Calu3 (cell line): ENCODE data around the gene AUH. TPM values are rescaled to one million over a fixed set of nuclear protein-coding genes. Genes with fewer than 3 reads are reported as not detected.

Experiments
- BruUV-seq: library from RNA; stranded (reverse); fragments of 400-500 nt; replicated peaks from 2 replicates; lab custom pipeline; 2021; lab: Mats Ljungman, UMichigan
- CTCF ChIA-PET: fragments of 300-600 bp; sonication (Branson Sonifier 250); formaldehyde crosslinking; loops from one replicate; lab custom pipeline; 2022; ENCODE audit warnings: antibody characterized with exemption; lab: Charles Lee
- DNase-seq: peaks from one replicate; pipeline ENCODE4 v3.0.0; 2022
- H3K27ac Mint-ChIP-seq: one replicate; pipeline ENCODE4 v1.8.0; 2022; ENCODE audit warnings: mixed read lengths; ENCODE audit not compliant: unreplicated experiment
- H3K27me3 Mint-ChIP-seq: one replicate; pipeline ENCODE4 v1.8.0; 2022; ENCODE audit warnings: mixed read lengths; ENCODE audit not compliant: unreplicated experiment
- H3K36me3 Mint-ChIP-seq: one replicate; pipeline ENCODE4 v1.8.0; 2022; ENCODE audit warnings: mild to moderate bottlenecking, moderate library complexity, mixed read lengths; ENCODE audit not compliant: insufficient read depth, unreplicated experiment
- H3K4me1 Mint-ChIP-seq: one replicate; pipeline ENCODE4 v1.8.0; 2022; ENCODE audit warnings: mild to moderate bottlenecking, low read depth, mixed read lengths; ENCODE audit not compliant: unreplicated experiment
- H3K4me3 Mint-ChIP-seq: one replicate; pipeline ENCODE4 v1.8.0; 2022; ENCODE audit warnings: mild to moderate bottlenecking, low read depth, moderate library complexity, mixed read lengths; ENCODE audit not compliant: unreplicated experiment
- H3K9me3 Mint-ChIP-seq: one replicate; pipeline ENCODE4 v1.8.0; 2022; ENCODE audit warnings: low read depth, mixed read lengths; ENCODE audit not compliant: unreplicated experiment
- CTCF ChIP-seq: fragments of 200-600 bp; IDR thresholded peaks from one replicate; pipeline ENCODE4 v1.8.0; 2022; ENCODE audit warnings: antibody characterized with exemption; ENCODE audit not compliant: unreplicated experiment
- intact Hi-C: fragments of 100-400 bp; cut with micrococcal nuclease; formaldehyde crosslinking; loops from one replicate; pipeline ENCODE4 v1.10.0; 2022; ENCODE audit not compliant: unreplicated experiment
- total RNA-seq: library from RNA; stranded (reverse); gene quantifications from 2 replicates; pipeline ENCODE4 v1.2.3, GENCODE V29; 2022

The AUH gene
- total RNA-seq, 1 experiment from 2014 or later, result 13.4 TPM

GRCh38 chr9:91220021-91220420, 141.7 kb downstream of the AUH start:
- CTCF ChIA-PET, result no interaction called here
- no peak for DNase-seq
- no peaks in the 10 kb centered on the region for H3K27me3 Mint-ChIP-seq
- intact Hi-C loops, result no loop called here
- H3K9me3 Mint-ChIP-seq, result no peaks in the 10 kb centered on the region
- no peak overlapping the region for H3K27ac Mint-ChIP-seq
- BruUV-seq, result no TSS peak
- H3K4me1 Mint-ChIP-seq, result no peaks in the 10 kb centered on the region
- H3K4me3 Mint-ChIP-seq, result no peak overlapping the region
- H3K36me3 Mint-ChIP-seq, result no peaks in the 10 kb centered on the region
- no peak for TF ChIP-seq CTCF

- no peak for TF ChIP-seq CTCF
- no peaks in the 10 kb centered on the region for H3K9me3 Mint-ChIP-seq
- H3K4me3 Mint-ChIP-seq, result no peak overlapping the region
- H3K36me3 Mint-ChIP-seq, result no peaks in the 10 kb centered on the region
- BruUV-seq, result no TSS peak
- H3K4me1 Mint-ChIP-seq, result no peaks in the 10 kb centered on the region
- H3K27ac Mint-ChIP-seq, result no peak overlapping the region
- intact Hi-C loops, result no loop called here
- no peaks in the 10 kb centered on the region for H3K27me3 Mint-ChIP-seq
- CTCF ChIA-PET, result no interaction called here
- DNase-seq, result no peak
Observed at GRCh38 chr9:91219557-91219956, 142.2 kb downstream of the AUH start.

GRCh38 chr9:91217388-91217787, 144.3 kb downstream of the AUH start:
- DNase-seq, result no peak
- no peak overlapping the region for H3K27ac Mint-ChIP-seq
- intact Hi-C loops, result no loop called here
- peaks cover 14% of the 10 kb centered on the region for H3K4me1 Mint-ChIP-seq
- H3K36me3 Mint-ChIP-seq, result no peaks in the 10 kb centered on the region
- TF ChIP-seq CTCF, result no peak
- H3K9me3 Mint-ChIP-seq, result no peaks in the 10 kb centered on the region
- no TSS peak for BruUV-seq
- CTCF ChIA-PET, result no interaction called here
- no peaks in the 10 kb centered on the region for H3K27me3 Mint-ChIP-seq
- H3K4me3 Mint-ChIP-seq, result no peak overlapping the region

GRCh38 chr9:91214867-91215266, 146.9 kb downstream of the AUH start:
- CTCF ChIA-PET, result no interaction called here
- no peaks in the 10 kb centered on the region for H3K36me3 Mint-ChIP-seq
- intact Hi-C loops, result no loop called here
- peaks cover 36% of the 10 kb centered on the region for H3K4me1 Mint-ChIP-seq
- no TSS peak for BruUV-seq
- H3K4me3 Mint-ChIP-seq, result no peak overlapping the region
- DNase-seq, result no peak
- TF ChIP-seq CTCF, result no peak
- no peak overlapping the region for H3K27ac Mint-ChIP-seq
- no peaks in the 10 kb centered on the region for H3K27me3 Mint-ChIP-seq
- H3K9me3 Mint-ChIP-seq, result no peaks in the 10 kb centered on the region

- intact Hi-C loops, result no loop called here
- Mint-ChIP-seq H3K9me3 (no peaks in the 10 kb centered on the region), H3K4me1 (peaks cover 36% of the 10 kb centered on the region), H3K27ac (no peak overlapping the region), H3K27me3 (no peaks in the 10 kb centered on the region), H3K4me3 (no peak overlapping the region), H3K36me3 (no peaks in the 10 kb centered on the region)
- no peak for TF ChIP-seq CTCF
- CTCF ChIA-PET, result no interaction called here
- DNase-seq, result no peak
- no TSS peak for BruUV-seq
Observed at GRCh38 chr9:91214086-91214485, 147.6 kb downstream of the AUH start.
